ENCODE results near the gene SLX4IP.

SLX4IP gene

DNA sequence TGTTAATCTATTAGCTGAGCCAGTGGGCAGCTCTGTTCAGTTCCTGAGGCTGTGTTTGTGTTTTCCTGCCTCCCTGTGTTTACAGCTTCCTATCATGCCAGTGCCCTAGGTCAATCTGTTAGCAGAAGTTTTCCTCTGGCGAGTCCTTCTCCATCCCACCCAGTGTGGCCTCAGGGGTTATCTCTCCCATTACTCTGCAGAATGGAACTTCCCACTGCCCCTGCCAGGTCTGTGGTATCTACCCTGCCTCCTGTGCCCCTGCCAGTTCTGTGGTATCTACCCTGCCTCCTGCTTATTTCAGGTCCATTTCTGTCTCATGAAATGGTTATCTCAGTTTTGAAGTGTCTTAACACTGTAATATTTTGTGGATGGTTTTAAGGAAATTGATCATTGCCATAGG lies 63.1 kb downstream of the SLX4IP start:
- no peak for DNase-seq

DNA sequence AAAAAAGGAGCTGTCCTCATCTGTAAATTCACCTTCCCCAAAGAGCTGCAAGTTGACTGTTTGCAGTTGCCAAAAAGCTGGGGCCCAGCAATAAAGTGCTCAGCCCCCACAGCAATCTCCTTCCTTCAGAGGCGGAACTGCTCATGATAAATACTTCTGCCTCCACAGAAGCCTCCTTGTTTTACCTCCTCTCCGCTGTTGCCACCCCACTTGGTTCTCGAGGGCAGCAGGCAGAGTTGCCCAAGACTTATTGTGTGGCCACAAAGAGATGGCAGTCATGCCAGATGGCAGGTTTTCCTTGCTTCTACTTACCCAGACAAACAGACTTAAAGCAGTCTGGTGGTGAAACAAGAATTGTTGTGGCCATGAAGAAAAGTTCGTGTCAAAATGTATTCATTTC lies 66.3 kb downstream of the SLX4IP start:
- no peak for DNase-seq

- DNase-seq = no peak
These were observed 67.0 kb downstream of the SLX4IP start for GRCh38 chr20:10502098-10502526.

DNA sequence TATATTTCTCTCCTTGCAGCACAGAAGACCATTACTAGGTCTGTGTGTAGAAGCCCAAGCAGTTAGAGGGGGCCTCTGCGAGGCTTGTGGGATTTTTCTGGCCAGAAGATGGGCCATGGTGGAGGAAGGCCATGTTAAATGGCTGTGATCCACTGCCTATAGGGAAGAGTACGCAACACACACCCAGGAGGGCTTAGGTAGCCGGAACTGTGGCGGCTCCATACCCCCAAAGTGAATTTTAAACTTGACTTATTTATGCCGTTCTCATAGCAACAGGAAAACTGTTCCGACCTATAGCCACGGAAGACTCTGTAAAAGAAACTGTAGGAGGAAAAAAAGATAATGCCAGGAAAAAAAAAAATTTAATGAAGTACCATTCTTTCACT lies 69.5 kb downstream of the SLX4IP start:
- DNase-seq = no peak

- DNase-seq = no peak
These were observed 70.1 kb downstream of the SLX4IP start for GRCh38 chr20:10504994-10505730.

DNA sequence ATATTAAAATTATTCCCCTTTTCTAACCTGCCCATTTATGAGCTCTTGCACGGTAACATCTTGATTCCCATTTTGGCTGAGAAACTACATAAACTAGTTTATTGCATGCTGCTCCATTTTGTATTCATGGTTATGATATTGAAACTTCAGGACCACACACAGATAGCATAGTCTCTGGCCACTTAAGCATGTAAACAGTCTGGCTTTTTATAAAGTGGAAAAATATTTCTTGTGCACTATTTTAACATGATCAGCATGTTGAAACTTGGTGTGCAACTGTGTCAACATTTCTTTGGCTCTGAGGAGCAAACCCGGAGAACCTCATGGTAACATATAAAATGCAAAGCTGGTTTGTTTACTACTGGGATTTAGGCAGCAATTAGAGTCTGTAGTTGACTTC lies 70.7 kb downstream of the SLX4IP start:
- DNase-seq = peak; percentile 35

- DNase-seq = no peak
These were observed 71.9 kb downstream of the SLX4IP start for GRCh38 chr20:10507052-10507451.

GRCh38 chr20:10508060-10508459 lies 73.0 kb downstream of the SLX4IP start:
- DNase-seq = no peak

DNA sequence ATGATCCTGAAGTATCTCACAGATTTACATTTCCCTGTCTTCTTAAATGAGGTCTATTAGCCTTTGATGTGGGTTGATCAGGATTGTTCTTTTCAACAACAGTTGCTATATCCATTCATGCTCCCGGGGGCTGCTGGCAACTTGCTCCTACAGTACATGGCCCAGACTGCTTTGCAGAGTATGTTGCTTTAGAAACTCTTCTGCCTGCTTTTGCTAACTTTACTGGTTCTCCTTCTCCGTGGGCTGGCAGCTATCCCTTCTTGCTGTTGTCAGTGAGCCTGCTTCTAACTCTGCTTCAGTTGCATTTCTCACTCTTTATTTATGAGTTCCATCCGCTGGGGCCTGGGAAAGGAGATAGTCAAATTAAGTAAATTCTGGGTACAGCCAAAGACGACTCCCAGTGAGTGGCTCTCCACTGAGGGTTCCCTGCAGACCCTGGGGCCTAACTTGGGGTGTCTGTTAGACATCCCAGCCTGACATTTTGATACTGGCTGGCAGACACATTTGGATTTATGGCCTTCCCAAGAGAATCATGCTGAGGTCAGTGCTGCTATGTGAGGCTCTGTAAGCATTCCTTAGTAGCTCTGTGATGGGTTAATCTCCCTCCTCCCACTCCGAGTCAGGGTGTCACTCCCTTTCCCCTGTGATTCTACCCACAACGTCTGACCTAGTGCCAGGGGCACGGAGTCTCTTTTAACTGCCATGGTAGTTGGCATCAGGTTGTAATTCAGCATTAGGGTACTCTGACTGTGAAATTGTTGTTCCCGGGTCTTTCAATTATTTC lies 73.6 kb downstream of the SLX4IP start:
- no peak for DNase-seq

- DNase-seq = no peak
These were observed 74.3 kb downstream of the SLX4IP start for GRCh38 chr20:10509376-10509775.

- DNase-seq = no peak
These were observed 75.1 kb downstream of the SLX4IP start for GRCh38 chr20:10510216-10510615.

GRCh38 chr20:10511170-10511508 lies 76.0 kb downstream of the SLX4IP start:
- no peak for DNase-seq

DNA sequence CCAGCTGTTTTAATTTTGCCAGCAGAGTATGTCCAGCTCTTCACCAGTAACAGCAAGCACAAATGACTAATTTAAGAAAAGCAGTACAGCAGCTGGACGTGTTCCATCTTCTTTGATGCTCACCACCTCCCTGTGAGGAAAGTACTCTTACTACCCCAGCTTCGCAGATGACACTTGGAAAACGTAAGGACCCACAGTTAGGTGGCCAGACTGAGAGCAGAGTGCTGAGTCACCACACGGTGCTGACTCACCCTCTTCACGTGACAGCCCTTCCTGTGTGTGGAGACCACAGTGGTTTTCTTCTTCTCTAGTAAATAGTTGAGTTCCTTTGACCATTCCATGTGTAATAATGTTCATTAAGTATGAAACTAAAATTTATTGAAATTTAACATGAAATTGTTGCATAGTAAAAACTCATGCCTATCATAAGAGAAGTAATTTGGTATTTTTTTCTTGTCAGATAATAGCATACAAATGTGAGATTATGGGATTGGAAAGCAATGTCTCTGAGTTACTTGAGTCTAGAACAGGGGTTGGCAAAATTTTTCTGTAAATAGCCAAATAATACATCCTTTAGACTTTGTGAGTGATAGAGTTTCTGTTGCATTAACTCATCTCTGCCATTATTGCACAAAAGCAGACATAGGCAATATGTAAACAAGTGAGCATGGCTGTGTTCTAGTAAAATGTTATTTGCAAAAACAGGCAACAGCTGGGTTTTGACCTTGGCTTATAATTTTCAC lies 76.6 kb downstream of the SLX4IP start:
- DNase-seq = no peak

GRCh38 chr20:10513061-10513460 lies 78.0 kb downstream of the SLX4IP start:
- DNase-seq = no peak

- DNase-seq = no peak
These were observed 78.9 kb downstream of the SLX4IP start for GRCh38 chr20:10513931-10514575.

DNA sequence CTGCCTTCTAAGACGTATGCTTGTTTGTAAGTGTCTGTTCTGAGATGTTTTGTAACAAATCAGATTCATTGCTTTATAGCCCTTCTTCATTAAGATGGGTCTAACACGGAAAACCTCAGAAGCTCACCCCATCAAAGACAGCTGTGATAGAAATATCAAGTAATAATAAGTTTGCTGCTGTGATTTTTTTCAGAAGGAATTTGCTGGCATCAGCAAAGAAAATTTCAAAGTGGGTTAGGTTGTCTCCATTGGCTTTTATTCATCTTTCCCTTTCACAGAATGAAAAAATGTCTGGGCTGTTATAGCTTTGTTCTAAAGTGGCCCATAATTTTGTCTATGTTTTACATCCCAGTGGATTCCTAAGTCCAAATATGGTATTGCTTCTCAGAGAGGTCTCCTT lies 81.4 kb downstream of the SLX4IP start:
- no peak for DNase-seq

GRCh38 chr20:10519361-10520046 lies 84.4 kb downstream of the SLX4IP start:
- no peak for DNase-seq

DNA sequence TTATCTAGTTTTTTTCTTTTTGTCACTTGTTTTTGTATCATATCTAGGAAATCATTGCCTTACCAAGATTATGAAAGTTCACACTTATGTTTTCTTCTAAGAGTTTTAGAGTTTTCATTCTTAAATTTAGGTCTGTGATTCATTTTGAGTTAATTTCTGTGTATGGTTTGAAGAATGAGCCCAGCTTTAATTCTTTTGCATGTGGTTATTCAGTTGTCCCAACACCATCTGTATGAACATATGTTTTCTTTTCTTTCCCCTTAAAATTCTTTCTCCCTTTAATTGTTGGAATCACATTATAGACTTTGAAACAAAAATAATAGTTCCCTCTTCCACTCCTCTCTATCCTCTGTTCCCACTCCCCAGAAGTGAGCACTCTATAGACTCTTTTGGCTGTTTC lies 85.4 kb downstream of the SLX4IP start:
- DNase-seq = no peak

DNA sequence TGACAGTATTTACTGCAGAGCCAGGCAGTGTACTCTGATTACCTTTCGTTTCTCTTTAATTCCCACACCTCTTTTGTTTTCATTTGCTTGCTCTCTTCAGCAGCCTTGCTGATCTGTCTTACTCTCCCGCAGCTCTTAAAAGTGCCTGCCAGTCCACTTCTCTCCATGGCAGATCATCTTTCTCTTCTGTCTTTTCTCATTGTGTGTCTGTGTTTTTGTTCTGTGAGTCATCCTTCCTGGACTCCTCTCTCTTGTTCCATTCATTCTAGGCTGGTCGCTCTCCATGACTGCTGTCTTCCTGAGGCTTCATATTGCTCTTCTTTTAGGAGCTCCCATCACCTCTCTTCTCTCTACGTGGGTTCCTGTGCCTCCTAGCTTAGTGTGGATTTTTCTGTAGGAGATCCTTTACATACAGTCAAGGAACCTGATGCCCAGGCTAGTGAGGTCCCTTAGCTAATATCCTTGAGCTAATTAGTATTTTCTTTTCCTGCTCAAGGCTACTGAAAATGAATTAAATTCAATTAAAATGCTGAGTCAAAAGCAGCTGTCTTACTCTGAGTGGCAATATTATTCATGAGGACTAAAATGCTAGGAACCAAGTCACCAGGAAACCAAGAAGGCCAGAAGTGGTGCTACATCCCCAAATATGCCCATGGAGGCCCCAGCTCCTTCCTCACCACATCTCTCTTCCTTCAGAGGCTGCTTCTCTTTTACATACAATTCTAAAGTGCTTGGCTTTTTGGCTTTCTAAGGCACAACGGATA lies 86.1 kb downstream of the SLX4IP start:
- DNase-seq = no peak

DNA sequence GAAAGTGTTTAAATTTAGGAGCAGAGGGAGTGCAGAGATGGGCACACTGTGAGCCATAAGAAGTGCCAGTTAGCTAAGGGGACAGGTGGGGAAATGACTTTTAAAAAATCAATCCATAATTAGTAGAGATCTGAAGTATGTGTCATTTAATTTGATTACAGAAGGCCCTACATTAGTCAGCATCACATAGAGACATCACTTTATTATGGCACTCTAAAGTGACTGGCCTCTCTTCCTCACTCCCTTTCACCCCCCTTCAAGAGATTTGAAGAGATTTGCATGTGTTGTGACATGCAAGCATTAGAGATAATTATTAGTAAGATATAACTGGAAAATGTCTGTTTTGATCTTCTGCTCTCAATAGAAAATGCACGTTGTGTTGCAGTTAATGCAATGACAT lies 86.7 kb downstream of the SLX4IP start:
- peak; percentile 24 for DNase-seq

- DNase-seq = no peak
These were observed 87.2 kb downstream of the SLX4IP start for GRCh38 chr20:10522328-10522727.

DNA sequence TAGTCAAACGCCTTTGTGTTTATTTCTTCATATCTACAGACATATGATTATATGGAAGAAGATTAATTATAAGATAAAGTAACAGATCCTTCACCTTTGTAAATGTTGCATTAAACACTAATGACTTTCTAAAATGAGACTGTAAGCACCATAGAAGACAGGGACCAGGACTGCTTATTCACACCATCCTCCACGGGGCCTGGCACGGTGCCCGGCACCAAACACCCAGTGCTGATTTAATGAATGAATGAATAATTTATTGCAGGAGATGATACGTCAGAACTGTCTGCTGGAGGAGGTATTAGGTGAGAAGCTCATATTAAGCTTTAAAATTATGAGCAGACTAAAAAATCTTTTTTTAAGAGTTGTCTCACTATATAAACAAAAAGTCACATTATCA lies 88.3 kb downstream of the SLX4IP start:
- peak; percentile 37 for DNase-seq
